Caco-2 (cell line): Measurements from ENCODE around the gene ZBTB44. TPM values are rescaled to one million over a fixed set of nuclear protein-coding genes. Genes with fewer than 3 reads are reported as not detected.

Source experiments
- BruUV-seq: library from RNA; stranded (reverse); fragments of 400-500 nt; replicated peaks from 2 replicates; lab custom pipeline; 2021; lab: Mats Ljungman, UMichigan
- CTCF ChIA-PET: fragments of 300-600 bp; sonication (Branson Sonifier 250); formaldehyde crosslinking; loops from one replicate; lab custom pipeline; 2022; ENCODE audit warnings: antibody characterized with exemption; lab: Charles Lee
- POLR2A ChIA-PET: fragments of 300-600 bp; sonication (Branson Sonifier 250); formaldehyde crosslinking; loops from one replicate; lab custom pipeline; 2022; ENCODE audit warnings: antibody characterized with exemption; lab: Charles Lee
- DNase-seq, 2 experiments: peaks; one replicate each; pipeline versions ENCODE4 v3.0.0 to v3.0.0-alpha.2; 2020 to 2022
- H3K27me3 ChIP-seq: replicated peaks from 2 replicates; pipeline ENCODE4 v1.6.0; 2011; ENCODE audit warnings: low read length; ENCODE audit not compliant: control insufficient read depth, insufficient read depth
- H3K36me3 ChIP-seq: 2 replicates; pipeline ENCODE4 v1.5.1; 2011; ENCODE audit warnings: low read length; ENCODE audit not compliant: control insufficient read depth, insufficient read depth
- H3K4me1 ChIP-seq: fragments of 250-450 bp; sonication (Bioruptor Pico); 2 replicates; pipeline ENCODE4 v1.5.1; 2020; ENCODE audit warnings: mild to moderate bottlenecking
- H3K4me3 ChIP-seq: 2 replicates; pipeline ENCODE4 v1.5.1; 2011; ENCODE audit warnings: low read depth, mild to moderate bottlenecking, control low read depth, low read length
- H3K9me3 ChIP-seq: fragments of 250-450 bp; sonication (Bioruptor Pico); 2 replicates; pipeline ENCODE4 v1.5.1; 2020; ENCODE audit warnings: mild to moderate bottlenecking, moderate library complexity
- H3K27ac Mint-ChIP-seq: one replicate; pipeline ENCODE4 v1.8.0; 2022; ENCODE audit warnings: mixed read lengths; ENCODE audit not compliant: unreplicated experiment
- H3K27me3 Mint-ChIP-seq: one replicate; pipeline ENCODE4 v1.8.0; 2022; ENCODE audit warnings: mixed read lengths; ENCODE audit not compliant: insufficient read depth, unreplicated experiment
- H3K36me3 Mint-ChIP-seq: one replicate; pipeline ENCODE4 v1.8.0; 2022; ENCODE audit warnings: mild to moderate bottlenecking, mixed read lengths; ENCODE audit not compliant: insufficient read depth, unreplicated experiment
- H3K4me1 Mint-ChIP-seq: one replicate; pipeline ENCODE4 v1.8.0; 2022; ENCODE audit warnings: low read depth, mixed read lengths; ENCODE audit not compliant: unreplicated experiment
- H3K4me3 Mint-ChIP-seq: one replicate; pipeline ENCODE4 v1.8.0; 2022; ENCODE audit warnings: mild to moderate bottlenecking, moderate library complexity, mixed read lengths; ENCODE audit not compliant: unreplicated experiment
- H3K9me3 Mint-ChIP-seq: one replicate; pipeline ENCODE4 v1.8.0; 2022; ENCODE audit warnings: mixed read lengths; ENCODE audit not compliant: unreplicated experiment
- intact Hi-C: fragments of 100-400 bp; cut with micrococcal nuclease; formaldehyde crosslinking; loops from one replicate; pipeline ENCODE4 v1.10.0; 2022; ENCODE audit not compliant: unreplicated experiment
- total RNA-seq: library from RNA; stranded (reverse); gene quantifications from 2 replicates; pipeline ENCODE4 v1.2.3, GENCODE V29; 2022
- TF ChIP-seq, protein P1 (sequence below), 2 experiments: fragments of 200-600 bp in 1 of 2; IDR thresholded peaks; 1 replicate in 1 of 2; 2 replicates in 1 of 2; pipeline versions ENCODE4 v1.5.1 to v1.8.0; 2011 to 2022; ENCODE audit warnings: antibody characterized with exemption in 1 of 2, control low read depth in 1 of 2, inconsistent platforms in 1 of 2, low read depth in 1 of 2, low read length in 1 of 2, mild to moderate bottlenecking in 1 of 2, moderate library complexity in 1 of 2; ENCODE audit not compliant: insufficient read depth in 1 of 2, severe bottlenecking in 1 of 2, unreplicated experiment in 1 of 2

ZBTB44 gene
- total RNA-seq, 1 experiment from 2014 or later = 53.6 TPM

DNA sequence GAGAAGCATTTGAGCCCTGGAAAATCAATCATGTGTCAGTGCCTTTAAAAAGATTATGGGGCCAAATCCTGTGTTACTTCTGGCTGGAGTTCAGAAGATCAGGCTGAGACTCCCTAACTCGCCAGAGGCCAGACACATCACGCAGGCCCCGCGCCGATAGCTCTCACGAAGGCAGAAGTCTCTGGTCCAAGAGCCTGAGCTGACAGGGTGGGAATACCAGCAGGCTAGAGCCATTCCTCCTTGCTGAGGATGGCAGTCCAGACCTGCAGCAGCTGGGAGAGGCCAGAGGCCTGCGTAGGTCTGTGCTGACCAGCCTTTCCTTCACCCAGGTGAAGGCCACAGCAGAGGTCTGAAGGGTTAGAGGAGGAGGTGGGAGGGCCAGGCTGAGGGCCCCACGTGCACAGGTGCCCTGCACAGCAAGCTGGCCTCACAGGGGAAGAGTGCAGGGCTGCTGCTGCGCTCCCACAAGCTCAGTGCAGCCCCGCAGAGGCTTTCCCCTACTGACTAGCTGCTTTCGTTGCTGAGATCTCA lies 102.2 kb downstream of the ZBTB44 start:
- BruUV-seq = no TSS peak
- DNase-seq = peak; percentile 30 to 36

GRCh38 chr11:130211781-130212401 lies 102.8 kb downstream of the ZBTB44 start:
- ChIA-PET CTCF (interaction anchor here (0.9 to 1.8 kb wide), 13 partner anchors 30 to 330 kb away, joined by 3 to 19 read pairs (median 3); no protein-coding TSS in a partner anchor), POLR2A (no interaction called here)
- no peak overlapping the region for H3K4me3 ChIP-seq
- Mint-ChIP-seq H3K27me3 (no peaks in the 10 kb centered on the region), H3K36me3 (peaks cover 81% of the 10 kb centered on the region), H3K4me1 (peaks cover 3% of the 10 kb centered on the region), H3K27ac (peak overlapping the region; percentile 20), H3K9me3 (no peaks in the 10 kb centered on the region), H3K4me3 (no peak overlapping the region)
- H3K36me3 ChIP-seq = no peaks in the 10 kb centered on the region
- intact Hi-C loops = loop anchor here (2.0 to 10.0 kb wide), 2 partner anchors 107 to 653 kb away; no protein-coding TSS in a partner anchor
- no TSS peak for BruUV-seq
- H3K4me1 ChIP-seq = 0 out of 2 replicates have a peak, but pooled peaks cover 9% of the 10 kb centered on the region
- peak in 1 of 2 experiments; percentile 39 for DNase-seq
- no peaks in the 10 kb centered on the region for H3K9me3 ChIP-seq
- no peaks in the 10 kb centered on the region for H3K27me3 ChIP-seq
- TF ChIP-seq, protein P1, sequence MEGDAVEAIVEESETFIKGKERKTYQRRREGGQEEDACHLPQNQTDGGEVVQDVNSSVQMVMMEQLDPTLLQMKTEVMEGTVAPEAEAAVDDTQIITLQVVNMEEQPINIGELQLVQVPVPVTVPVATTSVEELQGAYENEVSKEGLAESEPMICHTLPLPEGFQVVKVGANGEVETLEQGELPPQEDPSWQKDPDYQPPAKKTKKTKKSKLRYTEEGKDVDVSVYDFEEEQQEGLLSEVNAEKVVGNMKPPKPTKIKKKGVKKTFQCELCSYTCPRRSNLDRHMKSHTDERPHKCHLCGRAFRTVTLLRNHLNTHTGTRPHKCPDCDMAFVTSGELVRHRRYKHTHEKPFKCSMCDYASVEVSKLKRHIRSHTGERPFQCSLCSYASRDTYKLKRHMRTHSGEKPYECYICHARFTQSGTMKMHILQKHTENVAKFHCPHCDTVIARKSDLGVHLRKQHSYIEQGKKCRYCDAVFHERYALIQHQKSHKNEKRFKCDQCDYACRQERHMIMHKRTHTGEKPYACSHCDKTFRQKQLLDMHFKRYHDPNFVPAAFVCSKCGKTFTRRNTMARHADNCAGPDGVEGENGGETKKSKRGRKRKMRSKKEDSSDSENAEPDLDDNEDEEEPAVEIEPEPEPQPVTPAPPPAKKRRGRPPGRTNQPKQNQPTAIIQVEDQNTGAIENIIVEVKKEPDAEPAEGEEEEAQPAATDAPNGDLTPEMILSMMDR (IDR thresholded peaks at IDR 0.05; ENCODE audit: insufficient read depth in 1 of 2, low read depth in 1 of 2, low read length in 1 of 2, severe bottlenecking in 1 of 2, unreplicated experiment in 1 of 2) = no peak

More for the DNA sequence above, 102.2 kb downstream of the ZBTB44 start:
- H3K27me3 Mint-ChIP-seq = no peaks in the 10 kb centered on the region
- no peak overlapping the region for H3K4me3 ChIP-seq
- no peak overlapping the region for H3K27ac Mint-ChIP-seq
- TF ChIP-seq, protein P1 (IDR thresholded peaks at IDR 0.05; ENCODE audit: insufficient read depth in 1 of 2, low read depth in 1 of 2, low read length in 1 of 2, severe bottlenecking in 1 of 2, unreplicated experiment in 1 of 2) = no peak
- H3K4me3 Mint-ChIP-seq = no peak overlapping the region
- H3K4me1 ChIP-seq = 0 out of 2 replicates have a peak, but pooled peaks cover 9% of the 10 kb centered on the region
- H3K36me3 Mint-ChIP-seq = peaks cover 81% of the 10 kb centered on the region
- no peaks in the 10 kb centered on the region for H3K9me3 ChIP-seq
- POLR2A ChIA-PET = no interaction called here
- no peaks in the 10 kb centered on the region for H3K9me3 Mint-ChIP-seq
- no peaks in the 10 kb centered on the region for H3K36me3 ChIP-seq
- CTCF ChIA-PET = interaction anchor here (0.6 to 1.8 kb wide), 19 partner anchors 9 to 331 kb away, joined by 3 to 19 read pairs (median 3); no protein-coding TSS in a partner anchor
- H3K27me3 ChIP-seq = no peaks in the 10 kb centered on the region
- intact Hi-C loops = loop anchor here (2.0 to 10.0 kb wide), 2 partner anchors 106 to 652 kb away; no protein-coding TSS in a partner anchor
- H3K4me1 Mint-ChIP-seq = peaks cover 9% of the 10 kb centered on the region

- Histone ChIP-seq H3K4me3 (no peak overlapping the region), H3K36me3 (no peaks in the 10 kb centered on the region), H3K27me3 (no peaks in the 10 kb centered on the region), H3K9me3 (no peaks in the 10 kb centered on the region), H3K4me1 (0 out of 2 replicates have a peak, but pooled peaks cover 5% of the 10 kb centered on the region)
- TF ChIP-seq, protein P1 (IDR thresholded peaks at IDR 0.05; ENCODE audit: insufficient read depth in 1 of 2, low read depth in 1 of 2, low read length in 1 of 2, severe bottlenecking in 1 of 2, unreplicated experiment in 1 of 2) = no peak
- H3K4me1 Mint-ChIP-seq = no peaks in the 10 kb centered on the region
- H3K9me3 Mint-ChIP-seq = no peaks in the 10 kb centered on the region
- H3K27ac Mint-ChIP-seq = peak overlapping the region; percentile 20
- peaks cover 81% of the 10 kb centered on the region for H3K36me3 Mint-ChIP-seq
- no peaks in the 10 kb centered on the region for H3K27me3 Mint-ChIP-seq
- BruUV-seq = no TSS peak
- ChIA-PET CTCF (interaction anchor here (1.1 kb wide), 1 partner anchor 127 kb away, joined by 3 read pairs; no protein-coding TSS in a partner anchor), POLR2A (no interaction called here)
- H3K4me3 Mint-ChIP-seq = no peak overlapping the region
- peak in 1 of 2 experiments; percentile 21 for DNase-seq
- intact Hi-C loops = loop anchor here (10.0 kb wide), 1 partner anchor 654 kb away; no protein-coding TSS in a partner anchor
These were observed 103.6 kb downstream of the ZBTB44 start for GRCh38 chr11:130211144-130211543.
